DMS79 (cell line): ENCODE results near the gene MED1.
"Not testable (repeated sequence)": the region's sequence is repeated elsewhere in the genome, so short reads cannot be mapped to it uniquely, and the experiment has no call there.

Source experiments
- DNase-seq: peaks from one replicate; lab custom pipeline; 2025; lab: John Stamatoyannopoulos, UW

MED1 gene

GRCh38 chr17:39439868-39440267, 11.2 kb downstream of the MED1 start:
- not testable (repeated sequence) for DNase-seq

GRCh38 chr17:39429600-39429999, 21.5 kb downstream of the MED1 start:
- DNase-seq, result no peak

GRCh38 chr17:39416141-39416540, 34.9 kb downstream of the MED1 start:
- DNase-seq, result no peak

DNA sequence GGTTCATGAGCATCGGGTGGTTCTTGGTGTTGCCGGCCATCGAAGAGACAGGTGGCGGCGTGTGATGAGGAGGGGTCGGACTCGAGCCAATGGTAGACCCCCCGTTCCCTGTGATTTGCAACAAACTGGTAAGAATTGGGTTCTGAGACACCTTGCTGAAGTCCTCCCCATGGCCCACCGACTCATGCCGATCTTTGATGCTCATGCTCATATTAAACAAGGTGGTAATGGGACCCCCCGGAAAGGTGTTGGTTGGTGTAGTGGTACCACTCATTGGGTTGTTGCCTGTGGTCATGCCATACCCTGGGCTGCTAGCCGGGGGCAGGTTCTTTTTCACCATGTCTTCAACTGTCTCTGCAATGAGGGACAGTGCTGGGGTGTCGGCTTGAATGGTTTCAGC, 40.8 kb downstream of the MED1 start:
- DNase-seq, result no peak

GRCh38 chr17:39408360-39408759, 42.7 kb downstream of the MED1 start:
- no peak for DNase-seq

- DNase-seq, result no peak
These were observed 44.1 kb downstream of the MED1 start for GRCh38 chr17:39406951-39407350.

DNA sequence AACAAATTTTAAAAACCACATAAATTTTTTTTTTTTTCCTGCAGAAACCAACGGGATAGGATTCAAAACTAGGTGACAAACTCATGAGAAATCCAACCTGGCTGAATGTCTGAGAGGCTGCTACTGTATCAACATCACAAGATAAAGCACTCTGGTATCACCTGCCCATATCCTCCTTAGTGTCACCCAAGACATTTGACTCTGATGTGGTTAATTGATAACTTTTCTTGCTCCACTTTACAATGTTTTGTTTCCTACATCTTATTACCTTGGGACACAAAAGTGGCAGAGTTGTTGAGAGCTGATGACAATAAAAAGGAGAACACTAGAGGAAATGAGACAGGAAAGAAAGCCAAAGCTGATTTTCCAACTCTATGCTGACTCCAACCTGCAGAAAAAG, 45.6 kb downstream of the MED1 start:
- no peak for DNase-seq

GRCh38 chr17:39404542-39405378, 46.3 kb downstream of the MED1 start:
- no peak for DNase-seq

DNA sequence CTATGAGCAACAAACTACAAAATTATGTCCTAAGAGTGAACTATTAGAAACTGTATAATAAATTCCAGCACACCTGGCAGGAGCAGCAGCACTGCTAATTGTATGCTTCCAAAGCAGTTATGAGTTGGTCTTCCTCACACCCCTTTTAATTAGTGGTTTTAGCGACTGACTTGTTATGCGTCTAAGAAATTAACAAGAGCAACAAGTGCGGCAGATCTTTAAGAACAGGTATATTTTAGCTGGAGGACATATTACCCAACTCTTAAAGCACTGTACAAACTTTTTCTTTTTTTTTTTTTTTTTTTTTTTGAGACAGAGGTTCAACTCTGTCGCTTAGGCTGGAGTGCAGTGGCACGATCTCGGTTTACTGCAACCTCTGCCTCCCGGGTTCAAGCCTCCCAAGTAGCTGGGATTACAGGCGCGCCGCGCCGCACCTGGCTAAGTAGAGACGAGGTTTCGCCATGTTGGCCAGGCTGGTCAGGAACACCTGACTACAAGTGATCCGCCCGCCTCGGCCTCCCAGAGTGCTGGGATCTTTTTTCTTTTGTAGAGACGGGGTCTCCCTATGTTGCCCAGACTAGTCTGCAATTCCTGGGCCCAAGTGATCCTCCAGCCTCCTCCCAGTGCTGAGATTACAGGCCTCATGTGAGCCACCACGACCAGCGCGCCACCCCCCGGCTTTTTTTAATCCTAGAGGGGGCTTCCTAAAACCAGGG, 48.0 kb downstream of the MED1 start:
- no peak for DNase-seq

GRCh38 chr17:39402244-39402889, 48.7 kb downstream of the MED1 start:
- DNase-seq, result peak; percentile 80

DNA sequence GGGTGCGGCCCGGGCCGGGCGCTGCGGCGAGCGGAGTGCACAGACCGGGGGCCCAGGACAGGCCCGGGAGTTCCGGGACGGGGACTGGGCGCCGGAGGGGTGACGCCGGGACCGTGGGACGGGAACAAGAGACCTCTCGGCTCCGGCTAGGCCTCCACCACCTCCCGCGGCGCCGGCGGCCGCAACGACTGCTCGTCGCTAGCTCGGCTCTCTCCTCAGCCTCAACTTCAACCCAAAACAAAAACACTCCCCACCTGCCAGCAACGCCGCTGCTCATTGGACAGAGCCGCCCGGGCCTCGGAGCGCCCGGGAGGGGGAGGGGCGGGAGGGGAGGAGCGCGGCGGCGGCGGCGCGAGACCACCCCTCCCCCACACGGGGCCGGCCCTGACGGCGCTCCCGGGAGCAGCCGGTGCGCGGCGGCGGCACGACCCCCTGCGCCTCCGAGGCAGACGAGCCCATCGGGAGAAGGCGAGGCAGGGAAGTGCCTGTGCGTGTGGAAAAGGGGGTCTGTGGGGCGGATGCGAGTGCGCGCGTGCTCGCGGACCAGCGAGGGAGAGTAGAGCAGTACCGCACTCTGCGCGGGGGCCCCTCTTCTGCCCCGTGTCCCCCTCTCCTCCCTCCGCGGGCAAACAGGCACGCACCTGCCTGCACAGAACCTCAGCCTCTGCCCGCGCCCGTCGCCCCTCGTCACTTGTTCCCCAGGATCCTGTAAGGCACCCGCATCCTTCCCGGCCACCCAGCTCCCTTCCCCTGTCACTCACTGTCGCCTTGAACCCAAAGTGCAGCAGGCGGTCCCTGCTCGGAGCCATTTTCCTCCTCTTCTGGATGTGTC, 49.4 kb downstream of the MED1 start, which contains the start of gene FBXL20:
Gene FBXL20, minus strand, starts transcription at position 215 of the 832 bp plus-strand sequence. CDS start 224 bp downstream, outside the sequence.
- DNase-seq, result peak; percentile 59

- DNase-seq, result no peak
These were observed 50.3 kb downstream of the MED1 start for GRCh38 chr17:39400547-39401411.

DNA sequence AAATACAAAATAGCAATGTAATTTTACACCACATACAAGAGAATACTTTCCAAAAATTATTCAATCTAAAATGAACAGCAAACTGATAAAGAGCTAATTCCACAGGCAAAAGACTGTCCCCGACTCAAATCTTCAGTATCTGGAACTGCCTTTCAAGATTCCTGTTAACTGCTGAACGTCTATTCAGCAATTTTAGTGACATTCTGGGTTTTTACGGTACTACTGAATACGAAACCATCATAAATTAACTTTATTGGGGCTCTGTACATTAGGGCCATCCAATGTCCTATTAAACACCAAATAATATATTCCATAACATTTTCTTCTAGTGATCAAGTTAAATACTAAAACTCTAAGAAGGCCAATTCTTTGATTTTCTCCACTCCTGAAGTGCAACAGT, 51.3 kb downstream of the MED1 start:
- no peak for DNase-seq

DNA sequence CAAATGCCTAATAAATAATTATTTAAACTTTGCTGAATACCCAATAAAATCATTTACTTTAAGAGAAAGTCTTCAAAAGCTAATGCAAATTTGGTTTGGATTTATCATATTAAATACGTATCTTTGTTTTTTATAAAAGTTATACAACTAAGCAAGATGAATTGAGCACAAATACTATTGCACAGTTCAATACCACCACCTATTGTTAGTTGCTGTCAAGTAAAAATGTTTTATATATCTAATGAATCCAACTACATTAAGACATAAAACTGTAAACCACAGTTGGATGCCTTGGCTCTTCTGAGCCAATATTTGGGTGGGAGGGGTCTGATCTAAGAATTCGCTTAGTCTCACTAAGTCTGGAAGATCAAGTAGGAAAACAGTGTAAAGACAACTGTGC, 57.3 kb downstream of the MED1 start:
- no peak for DNase-seq

- no peak for DNase-seq
These were observed 59.6 kb downstream of the MED1 start for GRCh38 chr17:39391448-39391847.

GRCh38 chr17:39385040-39385439, 66.0 kb downstream of the MED1 start:
- no peak for DNase-seq

GRCh38 chr17:39380144-39380543, 70.9 kb downstream of the MED1 start:
- no peak for DNase-seq

GRCh38 chr17:39376434-39376833, 74.6 kb downstream of the MED1 start:
- DNase-seq, result no peak

GRCh38 chr17:39367805-39368204, 83.3 kb downstream of the MED1 start:
- DNase-seq, result not testable (repeated sequence)

DNA sequence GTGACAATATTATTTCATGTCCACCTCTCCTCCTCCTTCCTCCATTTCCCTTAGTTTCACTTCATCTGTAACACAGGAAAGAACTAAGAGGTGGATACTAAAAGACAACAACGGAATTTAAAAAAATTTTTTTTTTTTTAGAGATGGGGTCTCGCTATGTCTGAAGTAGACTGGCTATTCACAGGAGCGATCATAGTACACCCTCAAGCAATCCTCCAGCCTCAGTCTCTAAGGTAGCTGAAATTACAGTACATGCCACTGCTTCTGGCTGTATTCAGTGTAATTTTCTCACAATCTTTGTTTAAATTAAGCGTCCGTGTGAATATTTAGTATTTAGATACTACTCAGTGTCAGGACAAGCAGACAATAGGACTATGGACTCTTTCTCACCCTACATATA, 85.2 kb downstream of the MED1 start:
- no peak for DNase-seq

GRCh38 chr17:39365242-39365641, 85.8 kb downstream of the MED1 start:
- no peak for DNase-seq
